ENCODE data around the gene PTTG1IP. TPM values are rescaled to one million over a fixed set of nuclear protein-coding genes. Genes with fewer than 3 reads are reported as not detected.

The PTTG1IP gene
- total and polyA plus RNA-seq, 2 of the 4 experiments (the other 2 are of a cell fraction): 167 to 194 TPM

DNA sequence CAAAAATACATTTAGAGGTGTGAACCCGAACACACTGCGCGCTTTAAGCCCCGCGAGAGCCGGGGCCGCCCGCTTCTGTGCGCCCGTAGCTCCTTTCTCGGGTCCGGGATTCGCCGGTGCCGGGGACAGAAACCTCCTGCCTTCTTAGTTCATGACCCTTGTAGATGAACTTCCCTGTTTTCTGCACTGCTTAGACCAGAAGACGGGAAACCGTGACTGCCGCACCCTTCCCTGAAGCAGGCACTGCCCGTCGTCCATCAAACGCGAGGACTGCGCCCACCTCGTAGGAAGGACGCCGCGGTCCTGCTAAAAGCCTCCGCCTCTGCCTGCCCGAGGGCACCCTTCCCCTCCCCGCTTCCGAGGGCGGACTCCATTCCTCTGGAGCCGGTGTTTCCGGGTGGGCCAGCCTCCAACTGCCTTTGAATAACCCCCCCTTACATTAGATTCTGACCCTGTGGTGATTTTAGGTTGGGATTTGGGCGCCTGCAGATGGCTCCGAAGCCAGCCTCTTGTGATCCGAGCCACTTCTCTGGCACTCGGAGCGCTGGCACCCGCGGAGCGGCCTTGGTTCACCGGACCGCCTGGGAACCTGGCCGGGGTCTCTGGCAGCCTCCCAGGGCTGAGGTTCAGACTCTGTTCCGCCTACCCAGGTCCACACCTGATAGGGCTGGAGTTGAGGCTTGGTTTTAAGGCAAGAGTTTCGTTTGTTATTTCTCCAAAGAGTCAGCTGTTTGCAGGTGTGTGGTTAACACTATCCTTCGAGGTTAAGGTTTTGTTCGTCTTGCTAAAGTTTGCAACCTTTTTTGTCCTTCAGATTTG, 1.2 kb upstream of the PTTG1IP start:
- dilution Hi-C loops (cut with HindIII; ENCODE audit: low sequenced_read_pairs, unreplicated experiment): no loop called here
- Histone ChIP-seq H3K18ac (ENCODE audit: low read depth, low read length) (no peak overlapping the region), H3K14ac (replicated peaks; ENCODE audit: low read depth, low read length) (peak overlapping the region; percentile 56; the same call in 1 of the 2 replicates), H4K20me1 (ENCODE audit: insufficient read depth, low read length) (peaks cover 34% of the 10 kb centered on the region), H4K5ac (ENCODE audit: low read depth, low read length) (peak overlapping the region; percentile 43; the same call in 1 of the 2 replicates), H3K9me3 (ENCODE audit: control insufficient read depth, insufficient read depth, low read length) (no peaks in the 10 kb centered on the region), H3K9me1 (ENCODE audit: insufficient read depth, low read length) (peaks cover 10% of the 10 kb centered on the region), H2BK15ac (ENCODE audit: low read depth, low read length) (no peak overlapping the region; the same call in 2 of the 3 replicates), H4K8ac (ENCODE audit: low read depth in 2 of 2, low read length in 2 of 2) (peak overlapping the region; percentile 90 to 94), H2BK120ac (ENCODE audit: low read depth, low read length) (peak overlapping the region; percentile 8; the same call in 1 of the 2 replicates), H3K9ac (ENCODE audit: low read depth, low read length) (peak overlapping the region; percentile 70), H2AK9ac (replicated peaks; ENCODE audit: low read depth, low read length, poor library complexity) (peak overlapping the region; percentile 60), H3K4ac (ENCODE audit: low read depth, low read length) (peak overlapping the region; percentile 77; the same call in 1 of the 2 replicates), H3K4me3 (ENCODE audit: insufficient read depth, low read depth, low read length) (peak overlapping the region; percentile 77), H3K79me1 (ENCODE audit: low read depth in 1 of 2, low read length in 2 of 2) (peaks cover 5 to 34% of the 10 kb centered on the region in 2 experiments; a peak in 3 of 4 replicates), H3K56ac (ENCODE audit: extremely low read depth, insufficient read depth, low read length) (peak overlapping the region; percentile 62; the same call in 1 of the 2 replicates), H2AFZ (replicated peaks; ENCODE audit: low read length, poor library complexity) (peak overlapping the region; percentile 95), H2AK5ac (ENCODE audit: low read depth, low read length) (peak overlapping the region; percentile 65), H3K27ac (ENCODE audit: insufficient read depth, low read length) (peak overlapping the region; percentile 75; the same call in 1 of the 2 replicates), H3K4me1 (ENCODE audit: control insufficient read depth, insufficient read depth, low read length) (peaks cover 12% of the 10 kb centered on the region), H2BK5ac (ENCODE audit: low read depth, low read length, poor library complexity, severe bottlenecking) (no peak overlapping the region), H3K36me3 (ENCODE audit: control insufficient read depth, insufficient read depth, low read length) (no peaks in the 10 kb centered on the region), H3K23ac (ENCODE audit: low read depth, low read length) (peak overlapping the region; percentile 72), H3K27me3 (ENCODE audit: control insufficient read depth, insufficient read depth, low read length) (no peaks in the 10 kb centered on the region), H2BK20ac (ENCODE audit: low read depth, low read length) (peak overlapping the region; percentile 18; the same call in 1 of the 2 replicates), H4K91ac (ENCODE audit: insufficient read depth, low read depth, low read length) (no peak overlapping the region), H3K4me2 (ENCODE audit: low read depth, low read length) (peak overlapping the region; percentile 85)
- BruUV-seq (replicated peaks): no TSS peak
- ATAC-seq (ENCODE audit: low read depth) (no peak), DNase-seq (no peak)
- 43% methylated on average over 9 of the region's 49 CpGs; no CpG with 5 or more reads in 1 of the 2 experiments for WGBS, 2 experiments (ENCODE audit: extremely low coverage in 2 of 2, insufficient read length in 1 of 2)
- CTCF ChIA-PET: no interaction called here
- intact Hi-C loops (cut with micrococcal nuclease): loop anchor here (5.0 to 10.0 kb wide), 4 partner anchors 53 to 260 kb away; partner anchors contain the start of genes SUMO3 and UBE2G2
- in situ Hi-C loops (cut with MboI; ENCODE audit: low sequenced_read_pairs): no loop called here
- TF ChIP-seq NFE2L2 (IDR thresholded peaks at IDR 0.05; ENCODE audit: low read depth, low read length) (no peak), FOS (IDR thresholded peaks at IDR 0.05; ENCODE audit: low read depth, low read length) (no peak), SMC3 (IDR thresholded peaks at IDR 0.05; ENCODE audit: low read depth, low read length) (no peak), MXI1 (IDR thresholded peaks at IDR 0.05; ENCODE audit: borderline replicate concordance, low read depth, low read length) (no peak), BHLHE40 (IDR thresholded peaks at IDR 0.05; ENCODE audit: low read depth, low read length) (no peak), CHD1 (IDR thresholded peaks at IDR 0.05; ENCODE audit: low read depth, low read length) (no peak), MAZ (IDR thresholded peaks at IDR 0.05; ENCODE audit: borderline replicate concordance, low read depth, low read length) (no peak), CEBPB (IDR thresholded peaks at IDR 0.05; ENCODE audit: low read depth, low read length) (no peak), RFX5 (IDR thresholded peaks at IDR 0.05; ENCODE audit: low read depth, low read length) (no peak), POLR2A (IDR thresholded peaks at IDR 0.05; ENCODE audit: low read depth, low read length) (no peak), MAFK (IDR thresholded peaks at IDR 0.05; ENCODE audit: low read depth, low read length) (no peak)
- TF ChIP-seq, protein P1, sequence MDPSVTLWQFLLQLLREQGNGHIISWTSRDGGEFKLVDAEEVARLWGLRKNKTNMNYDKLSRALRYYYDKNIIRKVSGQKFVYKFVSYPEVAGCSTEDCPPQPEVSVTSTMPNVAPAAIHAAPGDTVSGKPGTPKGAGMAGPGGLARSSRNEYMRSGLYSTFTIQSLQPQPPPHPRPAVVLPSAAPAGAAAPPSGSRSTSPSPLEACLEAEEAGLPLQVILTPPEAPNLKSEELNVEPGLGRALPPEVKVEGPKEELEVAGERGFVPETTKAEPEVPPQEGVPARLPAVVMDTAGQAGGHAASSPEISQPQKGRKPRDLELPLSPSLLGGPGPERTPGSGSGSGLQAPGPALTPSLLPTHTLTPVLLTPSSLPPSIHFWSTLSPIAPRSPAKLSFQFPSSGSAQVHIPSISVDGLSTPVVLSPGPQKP (IDR thresholded peaks at IDR 0.05; ENCODE audit: borderline replicate concordance, low read depth, low read length): no peak
- POLR2A ChIA-PET (ENCODE audit: unreplicated experiment): no interaction called here

Measured in IMR-90 (cell line).